ENCODE measurements around the gene TCF25.

TCF25 gene

DNA sequence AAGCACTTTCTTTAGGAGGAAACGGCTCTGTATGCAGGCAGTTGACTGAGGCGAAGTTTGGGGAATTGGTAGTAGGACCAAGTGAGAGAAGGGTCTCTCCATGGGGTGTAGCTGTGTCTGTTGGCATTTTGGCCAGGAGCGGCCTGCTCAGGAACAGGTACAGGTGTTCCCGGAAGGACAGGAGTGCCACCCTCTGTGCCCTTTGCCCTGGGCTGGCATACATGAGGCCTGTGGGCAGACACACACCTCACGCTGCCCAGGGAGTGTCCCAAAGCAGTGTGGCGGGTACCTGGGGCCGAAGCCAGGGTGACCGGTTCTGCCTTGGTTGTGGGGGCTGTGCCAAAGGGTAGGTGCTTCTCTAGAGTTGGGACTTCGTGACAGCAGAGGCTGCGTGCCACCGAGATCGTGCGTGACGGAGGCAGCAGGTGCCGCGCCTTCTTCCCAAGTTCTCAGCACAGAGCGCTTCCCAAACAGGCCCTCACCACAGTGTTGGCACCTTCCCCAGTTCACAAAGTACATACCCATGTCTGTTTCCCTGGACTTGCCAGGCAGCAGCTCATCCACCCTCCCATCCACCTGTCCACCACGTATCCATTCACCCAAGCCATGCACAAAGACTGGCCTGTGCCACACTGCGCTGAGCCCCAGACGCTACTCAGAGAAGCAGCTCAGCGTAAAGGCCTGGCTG lies 19.9 kb upstream of the TCF25 start:
- H3K27ac ChIP-seq: peak overlapping the region; percentile 13; the same call in 1 of the 2 replicates
- TF ChIP-seq ZFX (IDR thresholded peaks at IDR 0.05) (no peak), CTCF (conservative IDR thresholded peaks at IDR 0.05) (no peak)

DNA sequence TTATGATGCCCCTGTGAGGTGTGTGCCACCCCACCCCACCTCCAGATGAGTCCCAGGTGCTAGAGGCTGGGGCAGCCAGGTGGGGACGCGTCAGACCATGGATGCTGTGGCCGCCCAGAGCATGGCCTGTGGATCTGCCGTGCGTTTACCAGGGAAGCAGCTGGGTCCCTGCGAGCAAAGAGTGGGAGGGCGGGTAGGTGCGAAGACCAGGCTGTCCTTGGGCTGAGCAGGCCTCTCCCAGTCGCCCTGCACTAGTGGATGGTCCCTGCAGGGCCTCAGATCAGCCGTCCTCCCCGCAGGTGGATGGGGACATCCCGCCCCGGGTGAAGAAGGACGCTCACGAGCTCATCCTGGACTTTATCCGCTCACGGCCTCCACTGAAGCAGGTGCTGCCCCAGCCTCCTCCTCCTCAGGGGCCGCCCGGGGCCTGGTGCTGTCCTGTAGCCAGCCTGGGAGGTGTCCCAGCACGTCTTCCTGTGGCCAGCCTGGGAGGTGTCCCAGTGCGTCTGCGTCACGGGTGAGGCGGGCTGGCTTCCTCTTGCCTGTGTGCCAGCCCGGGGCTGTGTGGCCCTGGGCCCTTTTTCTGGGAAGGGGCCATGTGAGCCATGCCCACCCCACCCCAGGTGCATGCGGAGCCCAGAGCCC lies 18.0 kb upstream of the TCF25 start:
- TF ChIP-seq CTCF (conservative IDR thresholded peaks at IDR 0.05): no peak
- TF ChIP-seq ZFX (IDR thresholded peaks at IDR 0.05): no peak
- H3K27ac ChIP-seq: no peak overlapping the region

- TF ChIP-seq CTCF (conservative IDR thresholded peaks at IDR 0.05) (no peak), ZFX (IDR thresholded peaks at IDR 0.05) (no peak)
- no peak overlapping the region for H3K27ac ChIP-seq
Measured at GRCh38 chr16:89855986-89856385, 17.4 kb upstream of the TCF25 start.

- TF ChIP-seq ZFX (IDR thresholded peaks at IDR 0.05) (no peak), CTCF (conservative IDR thresholded peaks at IDR 0.05) (no peak)
- no peak overlapping the region for H3K27ac ChIP-seq
Measured at GRCh38 chr16:89858973-89859614, 14.3 kb upstream of the TCF25 start.

GRCh38 chr16:89859615-89860007 lies 13.8 kb upstream of the TCF25 start:
- TF ChIP-seq CTCF (conservative IDR thresholded peaks at IDR 0.05): no peak
- TF ChIP-seq ZFX (IDR thresholded peaks at IDR 0.05): no peak
- no peak overlapping the region for H3K27ac ChIP-seq

DNA sequence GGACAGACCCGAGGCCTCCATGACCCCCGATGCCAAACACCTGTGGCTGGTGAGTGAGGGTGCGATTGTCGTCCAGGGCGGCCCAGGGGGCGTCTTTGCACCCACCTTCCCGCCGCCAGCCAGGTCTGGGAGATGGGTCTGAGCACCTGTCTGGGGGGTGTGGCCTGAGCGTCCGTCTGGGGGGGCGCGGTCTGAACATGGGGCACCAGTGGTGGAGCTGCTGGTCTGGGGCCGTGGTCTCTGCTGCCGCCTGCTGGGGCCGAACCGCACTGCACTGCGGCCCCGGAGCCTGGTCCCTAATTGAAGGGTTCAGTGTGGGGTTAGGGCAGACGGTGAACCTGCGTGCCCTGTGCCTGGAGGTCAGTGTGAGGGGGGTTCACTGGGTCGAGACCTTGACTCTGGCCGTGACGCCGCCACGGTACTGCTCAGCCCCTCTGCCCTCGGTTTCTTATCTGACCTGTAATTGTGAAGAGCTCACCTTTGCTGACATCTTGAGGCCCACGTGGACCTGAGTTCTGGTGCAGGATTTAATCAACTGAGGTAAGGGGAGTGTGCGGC lies 12.6 kb upstream of the TCF25 start:
- TF ChIP-seq CTCF (conservative IDR thresholded peaks at IDR 0.05): peak; percentile 98
- no peak for TF ChIP-seq ZFX (IDR thresholded peaks at IDR 0.05)
- H3K27ac ChIP-seq: no peak overlapping the region

- TF ChIP-seq ZFX (IDR thresholded peaks at IDR 0.05) (no peak), CTCF (conservative IDR thresholded peaks at IDR 0.05) (no peak)
- H3K27ac ChIP-seq: no peak overlapping the region
Measured at GRCh38 chr16:89861648-89862047, 11.7 kb upstream of the TCF25 start.

Data from C4-2B (cell line).